Activated CD4-positive, alpha-beta memory T cell treated with anti-CD3 and anti-CD28 coated beads, Interleukin-2, amount 10 ng/mL, durations not matched to agents 7 days and 5 days (primary cell): ENCODE results near the gene ANAPC7. TPM values are rescaled to one million over a fixed set of nuclear protein-coding genes. Genes with fewer than 3 reads are reported as not detected.

Experiments
- total RNA-seq, 2 experiments: library from RNA; stranded (reverse); gene quantifications; one replicate each; pipeline ENCODE4 v1.2.3, GENCODE V29; 2021

The ANAPC7 gene
- total RNA-seq, 2 experiments from 2014 or later = 47.2 to 47.3 TPM

Other genes starting within 250 kb of the ANAPC7 start
- gene ATP2A2, start 122.5 kb downstream of the ANAPC7 start, total RNA-seq = 100 to 1,000 TPM; 142 TPM
- 100 to 1,000 TPM; 460 to 466 TPM for gene ARPC3, start 46.6 kb upstream of the ANAPC7 start, total RNA-seq
- gene GPN3, start 64.5 kb upstream of the ANAPC7 start, total RNA-seq = 10 to 100 TPM; 18.9 to 21.6 TPM
- gene FAM216A, start 65.1 kb upstream of the ANAPC7 start, total RNA-seq = 10 to 100 TPM; 14.7 to 16.7 TPM
- 100 to 1,000 TPM; 129 to 137 TPM for gene VPS29, start 98.4 kb upstream of the ANAPC7 start, total RNA-seq
- 1 to 10 TPM; 1.1 to 2.0 TPM for gene RAD9B, start 98.6 kb upstream of the ANAPC7 start, total RNA-seq
- gene PPTC7, start 179.6 kb upstream of the ANAPC7 start, total RNA-seq = 10 to 100 TPM; 31.5 to 31.8 TPM
- gene TCTN1, start 210.4 kb upstream of the ANAPC7 start, total RNA-seq = 1 to 10 TPM; 2.6 to 3.4 TPM